NT2/D1 (cell line): ENCODE results near the gene MAS1L.
"Not testable (repeated sequence)": the region's sequence is repeated elsewhere in the genome, so short reads cannot be mapped to it uniquely, and the experiment has no call there.

Source experiments
- DNase-seq: peaks from one replicate; pipeline ENCODE4 v3.0.0-alpha.2; 2011; ENCODE audit warnings: low read depth, low spot score
- H3K27me3 ChIP-seq: 2 replicates; pipeline ENCODE4 v1.6.0; 2011; ENCODE audit warnings: mild to moderate bottlenecking; ENCODE audit not compliant: insufficient read length, insufficient read depth
- H3K36me3 ChIP-seq: 2 replicates; pipeline ENCODE4 v1.6.1; 2011; ENCODE audit warnings: mild to moderate bottlenecking, low read length, mixed read lengths; ENCODE audit not compliant: insufficient read depth, insufficient read length
- H3K4me1 ChIP-seq: 2 replicates; pipeline ENCODE4 v1.5.1; 2011; ENCODE audit not compliant: insufficient read depth, insufficient read length
- H3K4me3 ChIP-seq: 2 replicates; pipeline ENCODE4 v1.5.1; 2011; ENCODE audit warnings: low read depth; ENCODE audit not compliant: insufficient read length
- H3K9ac ChIP-seq: 2 replicates; pipeline ENCODE4 v1.6.0; 2011; ENCODE audit warnings: low read depth; ENCODE audit not compliant: insufficient read length
- H3K9me3 ChIP-seq: 2 replicates; pipeline ENCODE4 v1.5.1; 2011; ENCODE audit warnings: mild to moderate bottlenecking, low read length; ENCODE audit not compliant: insufficient read depth
- SUZ12 ChIP-seq: IDR thresholded peaks from 2 replicates; pipeline ENCODE4 v1.6.1; 2011; ENCODE audit not compliant: insufficient read length, insufficient read depth; ENCODE audit errors: extremely low read depth
- YY1 ChIP-seq: IDR thresholded peaks from 2 replicates; pipeline ENCODE4 v1.6.1; 2011; ENCODE audit not compliant: insufficient read length, insufficient read depth
- ZNF274 ChIP-seq: IDR thresholded peaks from 2 replicates; pipeline ENCODE4 v1.6.1; 2011; ENCODE audit warnings: mild to moderate bottlenecking, low read depth, low read length

Gene MAS1L

GRCh38 chr6:29442719-29443118 is 45.0 kb downstream of the MAS1L start:
- Histone ChIP-seq H3K4me3 (no peak overlapping the region), H3K36me3 (no peaks in the 10 kb centered on the region), H3K4me1 (no peaks in the 10 kb centered on the region), H3K9ac (no peak overlapping the region), H3K9me3 (peaks cover 10% of the 10 kb centered on the region; the same call in 1 of the 2 replicates), H3K27me3 (no peaks in the 10 kb centered on the region)
- TF ChIP-seq YY1 (no peak), ZNF274 (no peak), SUZ12 (no peak)
- DNase-seq, result no peak

- no peak for TF ChIP-seq YY1
- TF ChIP-seq ZNF274, result no peak
- TF ChIP-seq SUZ12, result no peak
- Histone ChIP-seq H3K4me1 (no peaks in the 10 kb centered on the region), H3K27me3 (no peaks in the 10 kb centered on the region), H3K4me3 (no peak within 1 kb of the TSS), H3K9ac (no peak within 1 kb of the TSS), H3K36me3 (no peaks in the 10 kb centered on the region), H3K9me3 (0 out of 2 replicates have a peak, but pooled peaks cover 5% of the 10 kb centered on the region)
- DNase-seq, result no peak
Observed at GRCh38 chr6:29439006-29439405, 48.8 kb downstream of the MAS1L start, which contains the start of gene OR10C1. Gene OR10C1, plus strand, starts transcription at chr6:29439306. Its CDS starts 710 bp downstream, at chr6:29440016.

GRCh38 chr6:29436730-29437129 is 51.0 kb downstream of the MAS1L start:
- not testable (repeated sequence) for H3K27me3 ChIP-seq

More at GRCh38 chr6:29436730-29437129, 51.0 kb downstream of the MAS1L start:
- H3K36me3 ChIP-seq, DNase-seq, H3K9me3 ChIP-seq, H3K4me1 ChIP-seq, H3K4me3 ChIP-seq, H3K9ac ChIP-seq: not testable (repeated sequence)
